NOMO-1 (cell line): Measurements from ENCODE around the gene AAMP.
"Not testable (repeated sequence)": the region's sequence is repeated elsewhere in the genome, so short reads cannot be mapped to it uniquely, and the experiment has no call there.

Experiments used
- DNase-seq, 2 experiments: peaks; one replicate each; lab custom pipeline; 2025; ENCODE audit not compliant: unreplicated experiment in 2 of 2; lab: John Stamatoyannopoulos, UW

AAMP gene

GRCh38 chr2:218276986-218277755, 7.2 kb upstream of the AAMP start:
- DNase-seq: no peak

- DNase-seq: no peak
Measured at GRCh38 chr2:218275371-218276072, 5.6 kb upstream of the AAMP start.

- no peak for DNase-seq
Measured at GRCh38 chr2:218274586-218274985, 4.6 kb upstream of the AAMP start.

GRCh38 chr2:218273908-218274249, 3.9 kb upstream of the AAMP start:
- DNase-seq: no peak

- DNase-seq: not testable (repeated sequence)
Measured at GRCh38 chr2:218273214-218273907, 3.4 kb upstream of the AAMP start.

GRCh38 chr2:218272531-218273212, 2.7 kb upstream of the AAMP start:
- DNase-seq: peak; percentile 76 to 92

- DNase-seq: no peak
Measured at GRCh38 chr2:218271865-218272530, 2.1 kb upstream of the AAMP start.

GRCh38 chr2:218271487-218271797, 1.5 kb upstream of the AAMP start:
- no peak for DNase-seq

GRCh38 chr2:218270721-218271486, 967 bp upstream of the AAMP start:
- DNase-seq: peak in 1 of 2 experiments; percentile 27

GRCh38 chr2:218267259-218267658, 2.7 kb downstream of the AAMP start:
- no peak for DNase-seq

- DNase-seq: no peak
Measured at GRCh38 chr2:218266316-218266979, 3.5 kb downstream of the AAMP start.

GRCh38 chr2:218265626-218266025, 4.3 kb downstream of the AAMP start:
- DNase-seq: no peak

GRCh38 chr2:218264773-218265561, 5.0 kb downstream of the AAMP start:
- DNase-seq: no peak

- no peak for DNase-seq
Measured at GRCh38 chr2:218263817-218264641, 5.9 kb downstream of the AAMP start.

GRCh38 chr2:218262631-218263586, 7.0 kb downstream of the AAMP start:
- DNase-seq: no peak

GRCh38 chr2:218262237-218262600, 7.7 kb downstream of the AAMP start:
- DNase-seq: no peak
